Breast epithelium (tissue), 3 donors: Measurements from ENCODE around the gene METTL16.

Experiments used
- CTCF ChIP-seq, 3 donors: fragments of 450-650 bp; IDR thresholded peaks; one replicate each; pipeline ENCODE4 v1.5.1; 2016 to 2017; ENCODE audit warnings: antibody characterized with exemption in 3 of 3, mild to moderate bottlenecking in 3 of 3, moderate library complexity in 3 of 3
- POLR2A ChIP-seq: fragments of 450-650 bp; IDR thresholded peaks from one replicate; pipeline ENCODE4 v1.6.1; 2016; ENCODE audit warnings: antibody characterized with exemption, mild to moderate bottlenecking, moderate library complexity

GRCh38 chr17:2394775-2395201, 116.9 kb downstream of the METTL16 start:
- TF ChIP-seq POLR2A (no peak), CTCF (IDR thresholded peaks at IDR 0.05) (no peak)
